Cardiac muscle cell (in vitro differentiated cells and primary cell): ENCODE results near the gene GYPC. TPM values are rescaled to one million over a fixed set of nuclear protein-coding genes. Genes with fewer than 3 reads are reported as not detected.

ENCODE experiments used
- DNase-seq, 2 donors: peaks; one replicate each; pipeline versions ENCODE4 v3.0.0 to v3.0.0-alpha.2; 2010 to 2017; ENCODE audit warnings: low read depth in 1 of 2, low spot score in 1 of 2
- H3K27ac ChIP-seq: fragments of 200-600 bp; sonication (generic); 2 replicates; pipeline ENCODE4 v1.5.1; 2016
- H3K27me3 ChIP-seq: fragments of 200-600 bp; sonication (generic); 2 replicates; pipeline ENCODE4 v1.6.0; 2016; ENCODE audit warnings: control low read depth
- H3K36me3 ChIP-seq: fragments of 200-600 bp; sonication (generic); 2 replicates; pipeline ENCODE4 v1.5.1; 2016; ENCODE audit warnings: control low read depth
- H3K4me1 ChIP-seq: fragments of 200-600 bp; sonication (generic); 2 replicates; pipeline ENCODE4 v1.8.1; 2017; ENCODE audit warnings: low read depth, mild to moderate bottlenecking, mixed run types
- H3K4me3 ChIP-seq: fragments of 200-600 bp; sonication (generic); 2 replicates; pipeline ENCODE4 v1.5.1; 2016; ENCODE audit warnings: mild to moderate bottlenecking
- H3K9me3 ChIP-seq: fragments of 200-600 bp; sonication (generic); 2 replicates; pipeline ENCODE4 v1.5.1; 2017; ENCODE audit warnings: low read depth, mild to moderate bottlenecking, control low read depth
- CTCF ChIP-seq: IDR thresholded peaks from 2 replicates; pipeline ENCODE4 v1.5.1; 2012; ENCODE audit warnings: low read depth, mild to moderate bottlenecking, low read length
- polyA plus RNA-seq: library from polyadenylated mRNA; unstranded; fragments of >200 nt; fragmentation: Nextera tagmentation; extraction: Ambion mirVana; gene quantifications from 2 replicates; pipeline ENCODE4 v1.2.1, GENCODE V29; 2016
- total RNA-seq: library from RNA; depleted of rRNA; stranded (reverse); fragments of >200 nt; gene quantifications from 2 replicates; pipeline ENCODE4 v1.2.3, GENCODE V29; 2016

GYPC gene
- total and polyA plus RNA-seq, 2 experiments from 2014 or later: 45.6 to 69.7 TPM

- Histone ChIP-seq H3K4me3 (no peak overlapping the region), H3K27ac (no peak overlapping the region), H3K4me1 (peaks cover 4% of the 10 kb centered on the region), H3K9me3 (no peaks in the 10 kb centered on the region), H3K27me3 (no peaks in the 10 kb centered on the region), H3K36me3 (no peaks in the 10 kb centered on the region)
- no peak for DNase-seq
- no peak for TF ChIP-seq CTCF
These were observed 67.4 kb downstream of the GYPC start for GRCh38 chr2:126723281-126723815.

- Histone ChIP-seq H3K9me3 (no peaks in the 10 kb centered on the region), H3K4me1 (no peaks in the 10 kb centered on the region), H3K27ac (no peak overlapping the region), H3K4me3 (no peak overlapping the region), H3K36me3 (no peaks in the 10 kb centered on the region), H3K27me3 (no peaks in the 10 kb centered on the region)
- TF ChIP-seq CTCF: no peak
- no peak for DNase-seq
These were observed 69.6 kb downstream of the GYPC start for GRCh38 chr2:126725580-126725979.

DNA sequence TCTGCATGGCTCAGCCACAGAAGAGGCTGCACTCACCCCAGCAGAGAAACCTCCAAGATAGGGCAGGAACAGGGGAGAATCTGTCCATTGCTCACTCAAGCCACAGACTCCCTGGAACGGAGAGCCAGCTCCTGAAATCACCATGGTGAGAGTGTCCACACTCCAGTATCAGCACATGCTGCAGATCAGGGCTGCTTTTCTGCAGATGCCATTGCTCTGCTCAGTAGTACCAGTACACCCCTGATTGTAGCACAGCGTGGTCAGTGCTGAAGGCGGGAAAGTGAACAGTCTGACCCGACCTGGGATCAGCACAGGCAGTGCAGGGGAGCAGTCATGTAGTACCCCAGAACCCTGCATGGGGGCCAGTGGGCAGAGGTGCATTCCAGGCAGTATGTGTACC is 73.9 kb downstream of the GYPC start:
- Histone ChIP-seq H3K36me3 (no peaks in the 10 kb centered on the region), H3K4me1 (no peaks in the 10 kb centered on the region), H3K27ac (no peak overlapping the region), H3K4me3 (no peak overlapping the region), H3K9me3 (no peaks in the 10 kb centered on the region), H3K27me3 (no peaks in the 10 kb centered on the region)
- no peak for DNase-seq
- no peak for TF ChIP-seq CTCF

DNA sequence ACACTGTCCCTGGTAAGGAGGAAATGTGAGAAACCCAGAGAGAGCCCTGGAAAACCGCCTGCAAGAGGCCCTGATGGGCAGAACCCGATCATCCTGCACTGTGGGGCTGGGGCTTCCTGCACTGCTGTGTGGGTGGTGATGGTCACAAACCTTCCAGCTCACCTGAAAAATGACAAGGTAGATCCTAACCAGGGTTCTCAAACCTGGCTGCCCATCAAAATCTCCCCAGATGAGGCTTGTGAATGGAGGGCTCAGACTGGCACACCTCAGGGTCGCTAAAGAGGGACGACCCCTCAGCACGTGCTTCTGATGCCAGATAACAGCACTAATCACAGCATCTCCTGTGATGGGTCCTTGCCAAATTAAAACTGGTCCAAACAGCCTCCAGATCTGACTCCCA is 74.7 kb downstream of the GYPC start:
- no peak for DNase-seq
- no peak for TF ChIP-seq CTCF
- Histone ChIP-seq H3K27me3 (no peaks in the 10 kb centered on the region), H3K9me3 (no peaks in the 10 kb centered on the region), H3K4me1 (no peaks in the 10 kb centered on the region), H3K27ac (no peak overlapping the region), H3K4me3 (no peak overlapping the region), H3K36me3 (no peaks in the 10 kb centered on the region)

DNA sequence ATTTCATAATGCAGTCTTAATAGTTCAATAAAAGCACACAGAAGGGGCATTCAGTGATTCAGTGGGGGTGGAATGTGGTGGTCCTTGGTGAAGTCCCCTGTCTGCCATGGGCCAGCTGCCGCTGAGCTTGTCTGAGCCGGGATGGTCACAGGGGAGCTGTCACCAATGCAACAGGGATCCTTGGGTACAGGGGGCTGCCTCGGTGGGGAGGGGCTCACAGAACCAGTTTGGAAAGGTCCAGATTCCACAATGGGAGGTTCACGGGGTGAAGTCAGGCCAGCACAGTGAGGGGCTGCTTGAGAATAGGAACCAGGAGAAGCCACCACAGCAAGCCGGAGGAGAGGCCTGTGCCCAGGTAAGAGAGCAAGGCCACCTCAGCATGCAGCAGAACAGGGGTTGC is 75.4 kb downstream of the GYPC start:
- no peaks in the 10 kb centered on the region for H3K9me3 ChIP-seq
- no peaks in the 10 kb centered on the region for H3K4me1 ChIP-seq
- H3K27me3 ChIP-seq: no peaks in the 10 kb centered on the region
- H3K27ac ChIP-seq: no peak overlapping the region
- H3K4me3 ChIP-seq: no peak overlapping the region
- TF ChIP-seq CTCF: no peak
- H3K36me3 ChIP-seq: no peaks in the 10 kb centered on the region
- DNase-seq: no peak
